ENCODE measurements around the gene ADCK2. TPM values are rescaled to one million over a fixed set of nuclear protein-coding genes. Genes with fewer than 3 reads are reported as not detected.

Gene ADCK2
- total and polyA plus RNA-seq, 12 donors = 6.8 to 33.9 (median 12.8) TPM

- Histone ChIP-seq H3K27me3 (no peaks in the 10 kb centered on the region), H3K36me3 (replicated peaks in 1 of 2) (peaks cover 0 to 5% of the 10 kb centered on the region in 2 donors), H3K9me3 (replicated peaks in 1 of 3) (no peaks in the 10 kb centered on the region), H3K4me1 (replicated peaks in 1 of 2) (peaks cover 0 to 4% of the 10 kb centered on the region in 2 donors), H3K4me3 (no peak overlapping the region), H3K27ac (no peak overlapping the region)
- TF ChIP-seq CTCF (IDR thresholded peaks at IDR 0.05) = no peak
- no peak for TF ChIP-seq POLR2A (IDR thresholded peaks at IDR 0.05)
- WGBS, 4 donors = 82 to 91% (median 87%) methylated on average over 7 to 10 of the region's 10 CpGs
- intact Hi-C loops (cut with DNase I) = no loop called here
- peak in 2 of 7 donors; percentile 10 to 35 for DNase-seq
Observed at GRCh38 chr7:140685407-140686087, 12.8 kb downstream of the ADCK2 start.

GRCh38 chr7:140686921-140687320 is 14.2 kb downstream of the ADCK2 start:
- H3K4me3 ChIP-seq = no peak overlapping the region

GRCh38 chr7:140688341-140688740 is 15.6 kb downstream of the ADCK2 start:
- H3K4me1 ChIP-seq (replicated peaks in 1 of 2) = no peaks in the 10 kb centered on the region
- intact Hi-C loops (cut with DNase I) = no loop called here
- H3K36me3 ChIP-seq (replicated peaks in 1 of 2) = no peaks in the 10 kb centered on the region
- no peak for TF ChIP-seq POLR2A (IDR thresholded peaks at IDR 0.05)
- no peak for TF ChIP-seq CTCF (IDR thresholded peaks at IDR 0.05)
- H3K4me3 ChIP-seq = no peak overlapping the region
- H3K9me3 ChIP-seq (replicated peaks in 1 of 3) = no peaks in the 10 kb centered on the region
- H3K27ac ChIP-seq = no peak overlapping the region
- H3K27me3 ChIP-seq = no peaks in the 10 kb centered on the region
- DNase-seq = no peak
- 93 to 97% (median 95%) methylated on average over 5 to 6 of the region's 6 CpGs for WGBS, 4 donors

More at GRCh38 chr7:140686921-140687320, 14.2 kb downstream of the ADCK2 start:
- Histone ChIP-seq H3K4me1 (replicated peaks in 1 of 2) (peaks cover 0 to 2% of the 10 kb centered on the region in 2 donors), H3K27ac (no peak overlapping the region), H3K36me3 (replicated peaks in 1 of 2) (no peaks in the 10 kb centered on the region), H3K9me3 (replicated peaks in 1 of 3) (no peaks in the 10 kb centered on the region), H3K27me3 (no peaks in the 10 kb centered on the region)
- TF ChIP-seq CTCF (IDR thresholded peaks at IDR 0.05) (no peak), POLR2A (IDR thresholded peaks at IDR 0.05) (no peak)
- peak in 2 of 7 donors; percentile 1 to 5 for DNase-seq
- 97 to 98% (median 98%) methylated on average over 6 to 11 of the region's 11 CpGs for WGBS, 4 donors
- intact Hi-C loops (cut with DNase I) = no loop called here

GRCh38 chr7:140689199-140690152 is 16.7 kb downstream of the ADCK2 start:
- Histone ChIP-seq H3K27me3 (no peaks in the 10 kb centered on the region), H3K9me3 (replicated peaks in 1 of 3) (no peaks in the 10 kb centered on the region), H3K27ac (no peak overlapping the region), H3K36me3 (replicated peaks in 1 of 2) (no peaks in the 10 kb centered on the region), H3K4me1 (replicated peaks in 1 of 2) (no peaks in the 10 kb centered on the region), H3K4me3 (no peak overlapping the region)
- peak in 1 of 7 donors; percentile 4 for DNase-seq
- TF ChIP-seq CTCF (IDR thresholded peaks at IDR 0.05) (no peak), POLR2A (IDR thresholded peaks at IDR 0.05) (no peak)
- intact Hi-C loops (cut with DNase I) = no loop called here
- WGBS, 4 donors = 92 to 95% (median 95%) methylated on average over 13 to 16 of the region's 16 CpGs
